Middle frontal gyrus (tissue), 1 donor: ENCODE measurements around the gene BTBD10.
A peak's percentile ranks its signal among the peaks of the same experiment; 100 is the strongest.
"Not testable (repeated sequence)": the region's sequence is repeated elsewhere in the genome, so short reads cannot be mapped to it uniquely, and the experiment has no call there.

ENCODE experiments used
- DNase-seq: peaks from one replicate; pipeline ENCODE4 v3.0.0-alpha.2; 2015; ENCODE audit warnings: low spot score; ENCODE audit errors: extremely low spot score

The BTBD10 gene

DNA sequence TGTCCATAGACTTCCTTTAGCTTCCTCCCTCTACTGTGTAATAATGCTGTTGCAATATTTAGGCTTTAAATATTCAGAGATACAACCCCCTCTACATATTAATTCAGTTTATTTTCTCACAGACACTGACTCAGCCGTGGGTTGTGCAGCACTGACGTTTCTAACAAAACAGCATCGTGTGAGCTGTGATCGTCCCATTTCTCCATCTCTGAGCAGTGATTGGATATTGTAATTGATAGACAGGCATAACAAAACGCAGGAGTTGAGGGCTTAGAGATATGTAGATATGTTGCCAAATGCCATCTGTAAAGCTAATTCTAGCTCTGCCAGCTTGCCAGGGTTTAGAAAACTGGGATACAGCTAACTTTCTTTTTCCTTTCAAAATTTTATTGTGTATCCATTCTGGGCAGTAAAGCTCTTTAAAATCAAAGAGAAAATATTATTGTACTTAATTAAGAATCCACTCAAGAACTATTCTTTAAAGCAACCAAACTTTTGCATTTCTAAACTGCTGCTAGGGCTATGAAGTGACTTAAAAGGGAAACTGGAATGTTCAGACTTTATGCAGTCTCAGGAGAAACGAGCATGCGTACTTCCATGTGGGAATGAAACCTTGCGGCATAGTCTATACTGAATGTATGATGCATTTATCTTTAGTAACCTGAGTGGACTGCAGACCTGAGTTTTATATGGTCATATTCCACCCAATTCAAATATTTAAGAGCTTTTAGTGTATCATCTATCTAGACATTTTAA is 22.7 kb downstream of the BTBD10 start:
- DNase-seq = peak; percentile 74

DNA sequence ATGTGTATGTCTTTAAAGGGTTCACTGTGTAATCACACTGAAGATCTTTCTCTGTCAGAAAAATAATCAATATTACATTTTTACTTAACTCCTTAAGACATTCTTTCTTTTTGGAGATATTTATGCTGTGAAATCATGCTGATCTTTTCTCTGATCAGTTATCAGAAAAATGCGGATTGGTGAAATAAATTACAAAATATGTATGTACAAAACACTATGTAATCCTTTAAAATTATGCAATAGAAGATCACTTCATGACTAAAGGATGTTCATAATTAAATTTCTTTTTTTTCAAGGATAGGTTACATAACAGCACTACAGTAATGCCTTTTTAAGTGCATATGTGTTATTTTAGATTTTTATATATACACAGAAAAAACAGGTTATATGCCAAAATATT is 24.7 kb downstream of the BTBD10 start:
- no peak for DNase-seq

DNA sequence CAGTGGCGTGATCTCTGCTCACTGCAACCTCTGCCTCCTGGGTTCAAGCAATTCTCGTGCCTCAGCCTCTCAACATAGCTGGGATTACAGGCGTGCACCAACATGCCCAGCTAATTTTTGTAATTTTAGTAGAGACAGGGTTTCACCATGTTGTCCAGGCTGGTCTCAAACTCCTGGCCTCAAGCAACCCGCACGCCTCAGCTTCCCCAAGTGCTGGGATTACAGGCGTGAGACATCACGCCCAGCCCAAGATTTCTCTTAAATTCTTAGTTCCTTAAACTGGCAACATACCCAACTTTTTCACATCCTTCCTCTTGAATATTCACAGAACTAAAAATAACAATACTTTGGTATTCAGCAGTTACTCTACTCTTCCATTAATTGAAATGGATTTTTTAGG is 26.2 kb downstream of the BTBD10 start:
- DNase-seq = not testable (repeated sequence)

DNA sequence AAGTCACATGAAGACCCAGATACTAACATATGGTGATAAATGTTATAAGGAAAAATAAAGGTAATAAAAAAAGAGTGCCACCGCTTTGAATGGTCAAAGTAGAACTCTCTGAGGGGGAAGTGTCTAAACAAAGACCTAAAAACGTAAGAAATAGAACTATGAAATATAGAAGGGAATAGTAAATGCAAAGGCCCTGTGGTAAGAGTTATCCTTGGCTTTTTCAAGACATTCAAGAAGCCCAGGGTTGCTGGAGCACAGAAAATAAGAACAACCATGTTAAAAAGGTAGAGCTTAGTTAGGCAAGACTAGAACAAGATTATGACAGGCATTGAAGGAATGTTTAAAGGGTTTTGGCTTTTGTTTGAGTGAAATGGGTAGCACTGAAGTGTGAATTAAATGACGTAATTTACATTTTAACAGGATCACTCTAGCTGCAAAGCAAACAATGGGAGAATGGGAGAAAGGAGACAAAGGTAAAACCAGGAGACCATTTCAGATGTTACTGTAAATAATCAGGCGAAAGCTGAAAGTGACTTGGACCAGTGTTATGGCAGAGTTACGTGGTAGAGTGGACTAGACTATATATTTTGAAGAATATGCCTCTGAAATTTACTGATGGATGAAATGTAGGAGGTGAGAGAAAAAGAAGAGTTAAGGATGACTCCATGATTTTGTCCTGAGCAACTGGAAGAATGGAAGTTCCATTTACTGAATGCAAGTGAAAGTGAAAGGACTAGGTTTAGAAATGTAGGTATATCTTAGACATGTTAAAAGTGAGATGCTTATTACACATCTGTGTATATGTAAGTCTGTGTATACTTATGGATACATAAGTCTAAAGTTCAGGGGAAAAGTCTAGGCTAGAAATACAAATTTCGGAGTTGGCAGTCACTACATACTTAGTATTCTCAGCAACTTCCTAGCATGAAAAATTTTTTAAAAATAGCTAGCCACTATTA is 28.5 kb downstream of the BTBD10 start:
- no peak for DNase-seq

DNA sequence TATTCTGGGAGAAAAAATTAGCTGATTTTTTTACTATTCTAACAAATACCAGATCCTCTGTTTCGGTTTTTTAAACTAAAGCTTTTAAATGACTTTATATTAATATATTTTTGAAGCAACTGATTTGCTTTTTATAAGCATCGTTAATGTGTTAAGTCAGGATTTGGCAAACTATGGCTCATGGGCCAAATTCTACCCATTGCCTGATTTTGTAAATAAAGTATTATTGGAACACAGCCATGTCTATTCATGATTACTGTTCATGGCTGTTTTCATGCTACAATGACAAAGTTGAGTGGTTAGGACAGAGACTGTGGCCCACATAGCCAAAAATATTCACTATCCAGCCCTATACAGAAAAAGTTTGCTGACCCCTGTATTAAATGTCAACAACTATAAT is 29.6 kb downstream of the BTBD10 start:
- no peak for DNase-seq

DNA sequence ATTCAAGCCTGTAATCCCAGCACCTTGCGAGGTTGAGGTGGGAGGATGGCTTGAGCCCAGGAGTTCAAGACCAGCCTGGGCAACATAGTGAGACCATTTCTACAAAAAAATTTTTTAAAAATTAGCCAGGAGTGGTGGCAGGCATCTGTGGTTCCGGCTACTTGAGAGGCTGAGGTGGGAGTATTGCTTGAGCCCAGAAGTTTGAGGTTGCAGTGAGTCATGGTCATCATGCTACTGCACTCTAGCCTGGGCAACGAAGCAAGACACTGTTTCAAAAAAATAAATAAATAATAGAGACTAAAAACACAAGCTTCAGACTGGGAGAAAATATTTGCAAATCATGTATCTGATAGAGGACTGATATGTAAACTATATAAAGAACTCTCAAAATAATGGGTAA is 33.2 kb downstream of the BTBD10 start:
- DNase-seq = no peak

DNA sequence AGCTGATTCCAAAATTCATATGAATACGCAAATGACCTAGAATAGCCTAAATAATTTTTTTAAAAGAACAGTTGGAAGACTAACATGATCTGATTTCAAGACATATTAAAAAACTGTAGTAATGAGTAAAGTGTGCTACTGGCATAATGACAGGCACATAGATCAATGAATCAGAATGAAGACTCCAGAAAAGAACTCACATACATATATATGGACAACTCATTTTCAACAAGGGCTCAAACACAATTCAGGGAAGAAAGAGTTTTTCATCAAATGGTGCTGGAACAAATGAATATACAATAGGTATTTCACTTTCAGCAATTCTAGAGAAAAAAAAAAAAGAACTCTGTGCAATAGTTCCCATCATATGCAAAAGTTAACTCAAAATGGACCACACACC is 33.7 kb downstream of the BTBD10 start:
- no peak for DNase-seq

DNA sequence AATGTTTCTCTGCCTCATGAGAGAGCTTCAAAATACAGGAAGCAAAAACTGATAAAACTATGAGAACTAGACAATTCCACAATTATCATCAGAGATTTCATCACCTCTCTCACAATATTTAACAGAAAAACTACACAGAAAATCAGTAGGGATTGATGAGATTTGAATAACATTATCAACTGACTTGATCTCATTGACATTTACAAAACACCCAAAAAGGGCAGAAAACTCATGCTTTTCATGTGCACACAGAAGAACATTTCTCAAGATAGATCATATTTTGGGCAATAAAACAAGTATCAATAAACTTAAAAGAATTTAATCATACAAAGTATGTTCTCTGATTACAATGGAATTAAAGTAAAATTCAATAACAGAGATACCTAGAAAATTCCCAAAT is 35.6 kb downstream of the BTBD10 start:
- no peak for DNase-seq

DNA sequence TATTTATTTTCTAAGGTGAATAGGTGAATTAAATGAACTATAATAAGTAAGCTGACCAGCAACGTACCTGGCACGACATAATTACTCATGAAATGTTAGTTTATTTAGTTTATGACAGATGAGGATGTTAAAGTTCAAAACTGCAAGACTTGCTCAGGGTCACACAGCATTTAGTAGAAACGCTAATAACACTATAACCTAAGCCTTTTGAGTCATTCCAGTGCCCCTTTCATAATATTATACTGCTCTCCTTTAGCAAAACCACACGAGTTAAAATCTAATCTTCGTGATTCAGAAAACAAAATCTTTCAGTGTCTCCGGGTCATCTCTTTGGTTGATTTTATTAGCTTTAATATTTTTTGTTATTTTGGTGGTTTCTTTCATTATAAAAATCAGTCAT is 39.6 kb downstream of the BTBD10 start:
- DNase-seq = no peak

DNA sequence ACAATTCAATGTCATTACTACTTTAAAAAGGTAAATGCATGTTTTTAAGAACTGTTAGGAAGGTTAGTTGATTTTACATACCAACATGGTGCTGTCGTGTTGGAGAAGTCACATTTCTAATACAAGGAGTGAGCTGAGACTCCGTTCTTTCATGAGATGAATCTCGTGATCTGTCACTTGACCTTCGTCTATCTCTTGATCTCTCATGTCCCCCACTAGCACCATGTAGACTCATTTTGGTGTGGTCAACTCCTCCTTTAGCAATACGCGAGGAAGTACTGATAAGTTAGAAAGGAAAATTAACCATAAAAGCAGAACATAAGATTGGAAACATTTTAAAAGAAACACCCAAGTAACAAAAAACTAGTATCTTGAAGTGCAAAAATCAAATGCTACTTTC is 41.5 kb downstream of the BTBD10 start:
- DNase-seq = no peak

DNA sequence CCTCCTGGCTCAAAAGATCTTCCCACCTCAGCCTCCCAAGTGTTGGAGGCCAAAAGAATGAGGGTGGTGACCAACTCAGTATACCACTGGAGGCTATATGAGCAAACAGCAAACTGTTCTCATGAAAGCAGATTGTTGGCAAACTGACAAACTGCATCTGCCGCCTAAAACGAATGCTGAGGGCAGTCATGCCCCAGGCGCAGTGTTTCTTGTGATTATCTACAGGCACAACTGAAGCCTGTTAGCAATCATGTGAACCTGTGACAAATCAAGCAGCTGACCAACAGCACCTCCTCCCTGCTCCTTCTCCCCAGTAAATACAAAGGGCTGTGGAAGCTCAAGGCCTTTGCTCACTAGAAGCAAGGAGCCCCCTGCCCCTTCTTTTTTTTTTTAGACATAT is 47.8 kb downstream of the BTBD10 start:
- DNase-seq = no peak

DNA sequence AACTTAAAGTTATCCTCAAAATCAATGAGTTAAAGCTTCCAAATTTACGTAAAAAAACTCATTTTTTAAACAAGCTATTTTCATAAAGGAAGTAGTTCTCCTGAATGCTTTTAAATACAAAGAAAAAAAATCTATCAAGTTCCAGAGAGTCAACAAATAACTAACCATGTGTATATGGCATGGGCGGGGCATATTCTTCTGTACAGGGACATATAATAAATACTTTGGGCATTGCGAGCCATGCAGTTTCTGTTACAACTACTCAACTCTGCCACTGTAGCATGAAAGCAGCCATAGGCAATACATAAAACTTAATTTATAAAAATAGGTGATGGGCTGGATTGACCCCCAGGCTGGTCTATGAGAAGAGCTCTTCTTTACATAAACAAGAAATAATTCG is 57.8 kb downstream of the BTBD10 start:
- no peak for DNase-seq

DNA sequence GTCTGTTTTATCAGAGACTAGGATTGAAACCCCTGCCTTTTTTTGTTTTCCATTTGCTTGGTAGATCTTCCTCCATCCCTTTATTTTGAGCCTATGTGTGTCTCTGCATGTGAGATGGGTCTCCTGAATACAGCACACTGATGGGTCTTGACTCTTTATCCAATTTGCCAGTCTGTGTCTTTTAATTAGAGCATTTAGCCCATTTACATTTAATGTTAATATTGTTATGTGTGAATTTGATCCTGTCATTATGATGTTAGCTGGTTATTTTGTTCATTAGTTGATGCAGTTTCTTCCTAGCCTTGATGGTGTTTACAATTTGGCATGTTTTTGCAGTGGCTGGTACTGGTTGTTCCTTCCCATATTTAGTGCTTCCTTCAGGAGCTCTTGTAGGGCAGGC is 64.7 kb downstream of the BTBD10 start:
- not testable (repeated sequence) for DNase-seq

DNA sequence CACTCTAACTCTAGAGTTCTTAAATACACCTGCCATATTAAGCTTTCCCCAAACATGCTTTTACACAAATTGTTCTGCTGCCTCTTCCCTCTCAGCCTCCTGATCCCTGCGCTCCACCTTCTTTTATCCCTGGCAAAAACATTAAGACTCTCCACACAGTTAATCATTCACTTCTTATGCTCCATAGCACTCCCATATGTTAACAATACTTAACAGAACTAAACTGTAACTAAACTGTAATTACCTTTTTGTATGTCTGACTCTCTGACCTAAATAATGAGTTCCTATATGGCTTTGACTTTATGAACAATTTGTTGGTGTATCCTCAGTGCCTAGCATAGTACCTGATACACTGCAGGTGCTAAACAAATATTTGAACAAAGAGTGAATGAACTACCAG is 71.8 kb downstream of the BTBD10 start:
- no peak for DNase-seq

DNA sequence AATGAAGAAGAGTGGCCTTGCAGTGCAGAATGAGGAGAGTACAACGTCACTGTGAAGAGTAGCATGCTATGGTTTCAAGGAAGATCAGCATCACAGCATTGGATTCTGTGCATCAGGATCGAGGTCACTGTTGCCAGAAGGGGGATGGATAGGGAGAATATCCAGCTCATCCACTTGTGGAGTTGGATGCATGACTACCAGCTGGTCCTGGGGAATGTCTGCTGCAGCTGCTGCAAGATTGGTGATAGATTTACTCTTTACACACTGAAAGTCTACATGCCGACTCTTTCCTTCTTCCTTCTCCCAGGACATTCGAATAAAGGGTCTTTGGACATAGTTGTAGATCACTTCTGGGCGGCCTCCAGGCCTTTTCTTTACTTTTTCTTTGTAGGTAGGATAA is 74.3 kb downstream of the BTBD10 start:
- DNase-seq = no peak

DNA sequence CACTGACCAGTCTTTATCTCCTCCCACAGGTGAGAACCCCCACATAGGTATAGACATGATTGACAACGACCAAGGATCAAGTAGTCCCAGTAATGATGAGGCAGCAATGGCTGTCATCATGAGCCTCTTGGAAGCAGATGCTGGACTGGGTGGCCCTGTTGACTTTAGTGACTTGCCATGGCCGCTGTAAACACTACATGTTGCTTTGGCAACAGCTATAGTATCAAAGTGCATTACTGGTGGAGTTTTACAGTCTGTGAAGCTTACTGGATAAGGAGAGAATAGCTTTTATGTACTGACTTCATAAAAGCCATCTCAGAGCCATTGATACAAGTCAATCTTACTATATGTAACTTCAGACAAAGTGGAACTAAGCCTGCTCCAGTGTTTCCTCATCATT is 76.5 kb downstream of the BTBD10 start:
- no peak for DNase-seq

DNA sequence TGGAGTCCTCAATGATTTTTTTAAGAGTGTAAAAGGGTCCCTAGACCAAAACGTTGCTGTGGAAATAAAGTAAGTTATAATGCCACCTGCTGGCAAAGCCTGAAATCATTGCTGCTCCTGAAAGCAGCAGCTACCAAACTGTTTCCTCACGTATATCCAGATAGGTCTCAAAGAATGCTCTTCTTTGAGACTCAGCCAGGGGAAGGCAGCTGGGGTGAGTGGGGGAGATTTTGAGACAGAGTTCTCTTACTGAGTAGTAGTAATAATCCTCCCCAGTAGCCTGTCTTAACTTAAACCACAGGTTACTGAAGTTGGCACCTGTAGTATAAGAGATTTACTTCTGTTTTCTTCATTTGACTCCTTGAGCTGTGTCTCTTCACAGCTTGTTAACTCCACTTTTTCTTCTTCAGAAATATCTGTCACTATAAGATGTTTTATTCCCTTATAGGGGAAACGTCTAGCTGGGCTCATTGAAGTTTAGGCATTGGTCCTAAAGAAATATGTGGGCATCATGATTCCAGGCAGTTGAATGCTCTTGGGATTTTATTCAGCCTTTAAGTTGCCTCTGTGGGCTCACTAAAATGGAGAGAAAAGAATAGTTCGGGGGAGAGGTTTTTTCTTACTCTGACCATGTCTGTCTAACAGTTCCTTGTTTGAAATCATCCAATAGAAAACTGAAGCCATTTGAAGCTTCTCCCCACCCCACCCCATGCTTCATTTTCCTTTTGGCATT is 77.9 kb downstream of the BTBD10 start:
- no peak for DNase-seq

DNA sequence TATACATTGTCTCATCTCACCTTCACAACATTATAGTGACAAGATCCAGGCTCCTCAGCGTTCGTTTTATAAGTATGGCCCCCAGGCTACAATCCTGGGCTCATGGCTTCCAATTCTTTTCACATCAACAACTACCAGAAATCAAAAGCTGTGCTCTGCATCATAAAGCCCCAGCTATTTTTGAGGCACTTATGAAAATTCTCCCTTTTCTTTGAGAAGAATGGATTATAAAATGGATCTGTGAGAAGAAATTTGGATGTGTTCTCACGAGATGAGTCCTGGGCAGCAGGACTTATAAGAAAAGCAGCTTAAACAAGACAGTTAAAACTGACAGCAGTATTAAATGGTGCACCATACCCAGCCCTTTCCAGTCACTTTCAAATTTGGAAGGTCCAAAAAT is 80.3 kb downstream of the BTBD10 start:
- DNase-seq = no peak

DNA sequence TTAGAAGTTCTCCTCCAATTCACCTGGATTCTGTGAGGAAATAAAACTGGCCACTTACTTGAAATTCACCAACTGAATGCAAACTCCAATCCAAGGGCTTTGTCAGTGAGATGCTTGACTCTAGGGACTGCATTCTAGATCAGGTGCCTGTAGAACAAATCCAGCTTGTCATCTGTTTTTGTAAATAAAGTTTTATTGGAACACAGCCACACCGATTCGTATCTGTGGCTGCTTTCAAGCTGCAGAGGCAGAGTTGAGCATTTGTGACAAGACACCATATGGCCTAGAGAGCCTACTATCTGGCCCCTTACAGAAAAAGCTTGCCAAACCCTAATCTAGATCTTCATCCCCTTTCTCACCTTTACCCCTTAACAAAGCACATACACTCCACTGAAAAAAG is 82.3 kb downstream of the BTBD10 start:
- DNase-seq = no peak

DNA sequence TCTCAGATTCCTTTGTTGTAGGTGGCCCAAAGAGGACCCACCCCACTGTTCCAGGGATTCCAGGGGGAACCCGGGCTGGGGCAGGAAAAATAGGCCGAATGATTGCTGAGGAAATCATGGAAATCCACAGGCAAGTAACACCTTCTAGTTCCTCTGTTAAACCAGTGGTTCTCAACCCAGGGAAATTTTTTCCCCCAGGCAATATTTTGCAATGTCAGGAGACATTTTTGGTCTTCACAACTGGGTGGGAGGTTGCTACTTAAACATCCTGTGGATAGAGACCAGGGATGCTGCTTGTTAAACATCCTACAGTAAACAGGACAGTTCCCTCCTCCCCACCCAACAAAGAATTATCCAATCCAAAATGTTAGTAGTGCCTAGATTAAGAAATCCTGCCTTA is 84.7 kb downstream of the BTBD10 start:
- no peak for DNase-seq

DNA sequence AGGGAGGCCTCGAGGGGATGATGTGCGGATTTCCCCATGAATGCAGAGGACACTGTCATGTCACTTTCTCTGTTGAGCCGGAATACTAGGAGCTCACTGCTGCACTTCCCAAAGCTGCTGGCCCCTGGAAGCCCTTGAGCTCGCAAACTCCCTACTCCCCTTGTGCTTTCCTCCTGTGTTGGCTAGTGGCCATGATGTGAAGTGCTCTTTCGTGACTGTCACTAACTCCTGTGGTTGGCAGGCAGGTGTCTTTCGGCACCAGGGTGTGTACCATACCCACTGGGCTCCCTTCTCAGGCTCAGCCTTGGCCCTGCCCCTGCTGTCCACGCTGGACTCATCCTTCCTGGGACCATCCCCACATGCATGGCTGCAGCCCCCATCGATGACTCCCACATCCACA is 86.2 kb downstream of the BTBD10 start:
- DNase-seq = no peak

DNA sequence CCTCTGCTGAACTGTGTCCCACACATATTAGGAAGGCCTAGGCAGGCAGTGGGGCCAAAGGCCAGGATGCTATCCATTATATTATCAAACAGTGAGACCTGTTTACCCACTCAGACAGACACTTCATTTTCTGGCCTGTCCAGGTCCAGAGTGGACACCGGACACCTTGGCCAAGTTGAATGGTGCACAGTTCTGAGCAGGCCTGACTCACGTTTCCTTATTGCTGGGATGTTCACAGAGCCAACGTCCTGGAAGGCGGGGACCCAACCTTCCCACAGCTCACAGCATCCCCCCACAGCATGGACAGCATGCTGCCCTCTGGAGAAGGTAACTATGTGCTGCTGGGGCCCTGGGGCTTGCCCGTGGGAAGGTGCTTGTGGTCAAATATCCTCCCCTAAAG is 86.6 kb downstream of the BTBD10 start:
- DNase-seq = no peak
